ENCODE results near the gene ADCY2. TPM values are rescaled to one million over a fixed set of nuclear protein-coding genes. Genes with fewer than 3 reads are reported as not detected.

The ADCY2 gene
- polyA plus RNA-seq, 1 of the 3 experiments (the other 2 are of a cell fraction): not detected

- 3% methylated on average over 4 of the region's 4 CpGs for WGBS (ENCODE audit: low lambda C conversion rate)
- Histone ChIP-seq H3K4me2 (no peak overlapping the region), H3K4me3 (ENCODE audit: low read depth in 2 of 2, low read length in 1 of 2) (no peak overlapping the region), H3F3A (replicated peaks; ENCODE audit: insufficient read depth) (no peaks in the 10 kb centered on the region), H3K9ac (no peak overlapping the region), H3K27me3 (ENCODE audit: insufficient read depth) (no peaks in the 10 kb centered on the region), H3K36me3 (replicated peaks in 1 of 2; ENCODE audit: control insufficient read depth in 1 of 2, insufficient read depth in 2 of 2, low read length in 1 of 2) (no peaks in the 10 kb centered on the region), H2AFZ (ENCODE audit: low read depth) (no peak overlapping the region), H4K20me1 (ENCODE audit: insufficient read depth) (no peaks in the 10 kb centered on the region), H3K9me2 (no peaks in the 10 kb centered on the region), H3K4me1 (ENCODE audit: control insufficient read depth in 1 of 2, insufficient read depth in 2 of 2, low read depth in 1 of 2, low read length in 1 of 2) (no peaks in the 10 kb centered on the region), H3K79me2 (ENCODE audit: insufficient read depth) (no peaks in the 10 kb centered on the region), H3K27ac (ENCODE audit: low read depth in 2 of 2, low read length in 1 of 2) (no peak overlapping the region), H3K9me3 (no peaks in the 10 kb centered on the region)
- CTCF ChIA-PET: no interaction called here
- TF ChIP-seq MXI1 (IDR thresholded peaks at IDR 0.05; ENCODE audit: low read depth, low read length): no peak
- no peak for TF ChIP-seq PBX3 (IDR thresholded peaks at IDR 0.05)
- no peak for TF ChIP-seq ELF1 (IDR thresholded peaks at IDR 0.05)
- TF ChIP-seq MAX (IDR thresholded peaks at IDR 0.05; ENCODE audit: low read depth): no peak
- no peak for TF ChIP-seq IRF3 (IDR thresholded peaks at IDR 0.05; ENCODE audit: low read depth, low read length)
- TF ChIP-seq CTCF (IDR thresholded peaks at IDR 0.05): no peak
- TF ChIP-seq RAD21 (IDR thresholded peaks at IDR 0.05; ENCODE audit: low read length): no peak
- no peak for TF ChIP-seq SMC3 (IDR thresholded peaks at IDR 0.05; ENCODE audit: low read depth, low read length)
- no peak for TF ChIP-seq SIN3A (IDR thresholded peaks at IDR 0.05; ENCODE audit: borderline replicate concordance, low read depth, low read length)
- TF ChIP-seq NFIC (IDR thresholded peaks at IDR 0.05; ENCODE audit: borderline replicate concordance): no peak
- no peak for TF ChIP-seq CHD2 (IDR thresholded peaks at IDR 0.05; ENCODE audit: low read length, partially characterized antibody)
- no peak for TF ChIP-seq EZH2phosphoT487 (IDR thresholded peaks at IDR 0.05; ENCODE audit: borderline replicate concordance, low read depth)
- no peak for TF ChIP-seq TEAD4 (IDR thresholded peaks at IDR 0.05; ENCODE audit: borderline replicate concordance, insufficient read depth)
- TF ChIP-seq USF2 (IDR thresholded peaks at IDR 0.05; ENCODE audit: borderline replicate concordance, low read depth, low read length): no peak
- no peak for TF ChIP-seq USF1 (IDR thresholded peaks at IDR 0.05; ENCODE audit: borderline replicate concordance, low read depth)
- no peak for TF ChIP-seq FOXJ3 (CRISPR knock-in tag; IDR thresholded peaks at IDR 0.05)
- TF ChIP-seq TAF1 (IDR thresholded peaks at IDR 0.05; ENCODE audit: borderline replicate concordance, low read depth, low read length): no peak
- no peak for TF ChIP-seq POLR2AphosphoS5 (IDR thresholded peaks at IDR 0.05; ENCODE audit: low read depth, low read length)
- TF ChIP-seq FOSL2 (IDR thresholded peaks at IDR 0.05; ENCODE audit: borderline replicate concordance, low read depth): no peak
- POLR2A ChIA-PET: no interaction called here
- DNase-seq: no peak
Measured at GRCh38 chr5:7375457-7375856, 20.5 kb upstream of the ADCY2 start.

All from SK-N-SH (cell line).